Measurements from ENCODE around the gene ATXN1.

- no peak for TF ChIP-seq CTCF (IDR thresholded peaks at IDR 0.05; ENCODE audit: low read depth, low read length, poor library complexity, severe bottlenecking)
- no peak for TF ChIP-seq EZH2phosphoT487 (IDR thresholded peaks at IDR 0.05; ENCODE audit: borderline replicate concordance, low read length)
Observed at GRCh38 chr6:16249971-16250370, 511.3 kb downstream of the ATXN1 start.
